HS-27A (cell line): ENCODE results near the gene CLDN11.

Experiments
- DNase-seq: peaks from one replicate; pipeline ENCODE4 v3.0.0-alpha.2; 2012; ENCODE audit warnings: low read depth, missing footprints

The CLDN11 gene

DNA sequence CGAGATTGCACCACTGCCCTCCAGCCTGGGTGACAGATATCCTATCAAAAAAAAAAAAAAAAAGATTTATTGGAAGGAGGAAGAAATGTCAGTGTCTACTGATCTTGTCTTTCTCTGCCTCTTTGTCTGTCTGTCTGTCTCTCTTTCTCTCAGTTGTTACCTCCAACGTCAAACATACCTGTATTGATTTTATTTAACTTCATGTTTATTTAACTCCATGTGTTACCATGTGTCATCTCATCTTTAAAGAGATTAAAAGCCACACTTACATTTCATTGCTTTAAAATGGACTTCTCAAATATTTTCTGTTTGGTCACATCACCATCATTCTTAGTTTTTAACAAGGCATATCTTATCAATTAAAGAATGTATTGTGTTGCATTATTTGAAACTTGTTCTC, 9.4 kb downstream of the CLDN11 start:
- DNase-seq, result no peak

DNA sequence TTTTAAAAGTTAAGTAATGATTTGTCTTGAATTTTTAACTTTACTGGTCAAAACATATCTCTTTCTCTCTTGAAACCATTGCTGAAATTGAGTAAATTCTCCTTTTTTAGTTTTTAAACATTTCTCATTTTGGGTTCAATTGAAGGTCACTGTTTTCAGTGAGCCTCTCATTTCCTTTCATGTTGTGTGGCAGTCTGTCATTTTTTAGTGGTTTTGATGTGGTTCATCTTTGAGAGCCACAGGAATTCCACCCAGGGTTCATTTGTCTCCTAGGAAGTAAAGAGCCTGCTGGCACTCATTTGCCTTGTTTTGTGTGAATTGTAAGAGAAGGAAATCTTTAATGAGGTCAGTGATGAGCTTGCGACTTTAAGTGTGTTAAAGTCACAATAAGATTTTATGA, 10.4 kb downstream of the CLDN11 start:
- no peak for DNase-seq

DNA sequence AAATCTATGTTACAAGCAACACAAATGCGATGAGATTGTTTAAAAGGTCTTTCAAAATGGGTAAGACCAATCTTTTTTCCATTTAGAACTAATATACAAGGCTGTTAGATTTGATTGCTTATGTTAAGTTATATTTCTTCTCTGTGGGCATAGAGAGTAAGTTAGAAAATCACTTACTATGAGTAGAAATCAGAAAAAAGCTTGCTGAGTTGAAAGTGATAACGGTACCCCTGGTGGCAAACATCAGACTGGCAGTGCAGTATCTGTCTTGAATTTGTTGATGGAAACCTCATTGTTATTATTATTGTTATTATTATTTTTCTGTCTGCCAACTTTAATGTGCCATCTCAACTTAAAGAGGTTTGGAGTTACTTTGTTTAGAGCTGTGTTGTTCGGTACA, 12.4 kb downstream of the CLDN11 start:
- DNase-seq, result no peak

DNA sequence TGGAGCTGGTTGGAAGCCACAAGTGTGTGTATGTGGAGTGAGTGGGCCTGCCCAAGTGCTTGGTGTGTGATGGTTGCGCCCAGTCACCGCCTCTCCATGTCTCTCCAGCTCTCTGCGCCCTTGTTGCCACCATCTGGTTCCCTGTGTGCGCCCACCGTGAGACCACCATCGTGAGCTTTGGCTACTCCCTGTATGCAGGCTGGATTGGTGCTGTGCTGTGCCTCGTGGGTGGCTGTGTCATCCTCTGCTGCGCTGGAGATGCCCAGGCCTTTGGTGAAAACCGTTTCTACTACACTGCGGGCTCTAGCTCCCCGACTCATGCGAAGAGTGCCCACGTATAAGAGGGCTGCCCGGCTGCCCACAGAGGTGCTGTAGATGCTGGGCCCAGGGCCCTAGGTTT, 13.7 kb downstream of the CLDN11 start:
- no peak for DNase-seq

DNA sequence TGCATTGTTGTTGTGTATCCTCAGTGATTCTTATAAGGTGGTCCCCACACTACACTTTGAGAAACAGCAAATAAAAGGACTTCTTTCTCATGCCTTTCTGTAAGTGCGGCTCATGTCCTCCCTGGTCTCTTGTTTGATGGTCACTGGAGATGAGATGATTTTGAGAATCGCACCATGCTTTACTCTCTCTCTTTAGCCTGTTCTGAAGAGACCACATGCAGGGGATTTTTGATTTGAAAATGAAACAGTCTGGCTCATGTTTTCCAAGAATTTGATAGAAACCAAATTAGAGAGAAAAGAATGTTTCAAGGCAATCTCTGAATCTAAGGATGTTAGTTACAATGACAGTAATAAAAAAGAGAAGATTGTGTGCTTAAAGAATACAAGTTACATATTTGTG, 18.0 kb downstream of the CLDN11 start:
- no peak for DNase-seq

DNA sequence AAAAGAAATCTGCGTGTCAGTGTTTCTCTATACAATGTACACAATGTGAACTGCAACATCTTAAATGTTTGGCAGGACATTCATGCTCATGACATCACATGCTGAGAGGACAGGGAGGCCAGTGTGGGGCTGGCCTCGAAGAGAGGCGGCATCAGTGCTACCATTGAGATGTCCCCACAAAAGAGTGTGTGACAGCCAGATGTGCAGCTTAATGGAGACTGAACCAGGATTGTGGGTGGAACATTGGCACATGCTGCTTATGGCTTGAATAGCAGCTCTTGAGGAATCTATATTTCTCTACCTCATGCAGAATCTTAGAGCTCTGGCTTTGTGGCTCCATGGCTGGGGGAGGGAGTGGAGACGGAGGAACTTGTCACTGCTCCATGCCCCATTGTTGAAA, 18.5 kb downstream of the CLDN11 start:
- no peak for DNase-seq

DNA sequence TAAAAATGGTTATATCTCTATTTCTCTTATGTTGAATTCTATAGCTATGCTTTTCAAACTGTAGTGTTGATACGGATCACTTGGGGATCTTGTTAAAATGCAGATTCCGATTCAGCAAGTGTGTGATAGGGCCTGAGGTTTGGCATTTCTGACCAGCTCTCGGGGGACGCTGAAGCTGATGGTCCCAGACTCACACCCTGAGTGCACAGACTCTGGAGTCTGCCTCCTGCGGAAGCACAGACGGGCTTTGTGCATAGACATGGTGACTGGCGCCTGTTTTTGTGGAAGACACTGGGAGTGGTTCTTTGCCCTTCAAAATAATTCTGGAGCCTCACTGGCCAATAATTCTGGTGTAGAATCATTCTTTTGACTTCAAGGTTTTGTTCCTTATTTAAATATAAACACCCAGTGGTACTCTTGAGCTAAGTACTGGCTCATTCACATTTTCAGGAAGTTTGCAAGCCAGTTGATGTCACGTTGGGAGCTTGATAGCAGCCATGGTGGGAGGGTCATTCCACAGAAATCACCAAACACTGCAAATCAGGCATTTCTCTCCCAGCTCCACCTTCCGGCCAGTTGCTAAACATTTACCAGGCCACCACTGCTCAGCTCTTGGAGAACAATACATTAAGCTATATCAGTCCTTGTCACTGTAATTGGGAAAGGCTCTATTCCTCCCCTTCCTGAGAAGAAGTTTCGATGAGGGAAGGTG, 19.2 kb downstream of the CLDN11 start:
- DNase-seq, result no peak

DNA sequence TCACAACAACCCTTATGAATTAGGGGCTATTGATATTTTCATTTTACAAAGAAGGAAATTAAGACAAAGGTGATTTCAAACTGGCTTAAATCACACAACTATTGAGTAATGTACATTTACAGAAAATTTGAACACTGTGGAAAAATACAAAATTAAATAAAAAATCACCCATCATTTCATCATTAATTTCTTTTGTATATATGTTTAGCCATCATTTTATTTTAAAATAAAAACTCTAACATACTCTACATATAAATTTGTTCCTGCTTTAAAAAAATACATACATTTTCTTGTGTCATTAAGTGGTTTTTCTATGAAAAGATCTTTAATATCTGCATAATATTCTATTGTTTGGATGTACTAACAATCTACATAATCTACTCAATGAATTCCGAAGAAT, 20.2 kb downstream of the CLDN11 start:
- DNase-seq, result no peak

DNA sequence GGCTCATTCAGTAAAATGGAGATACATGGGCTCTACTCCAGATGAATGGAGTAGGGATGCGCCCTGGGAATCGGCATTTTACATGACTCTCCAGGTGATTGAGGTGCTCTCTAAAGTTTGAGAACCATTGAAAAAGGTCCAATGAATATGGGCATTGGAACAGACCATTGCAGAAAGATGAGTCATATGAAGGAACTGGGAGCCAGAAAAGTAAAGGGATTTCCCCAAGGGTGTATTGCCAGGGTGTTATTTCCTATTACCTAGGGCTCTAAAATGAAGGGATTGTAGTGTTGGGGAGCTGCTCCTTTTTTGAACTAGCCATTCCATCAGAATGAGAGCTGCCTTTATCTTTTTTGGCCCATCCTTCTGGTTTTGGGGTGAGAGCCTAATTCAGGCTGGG, 21.7 kb downstream of the CLDN11 start:
- no peak for DNase-seq

DNA sequence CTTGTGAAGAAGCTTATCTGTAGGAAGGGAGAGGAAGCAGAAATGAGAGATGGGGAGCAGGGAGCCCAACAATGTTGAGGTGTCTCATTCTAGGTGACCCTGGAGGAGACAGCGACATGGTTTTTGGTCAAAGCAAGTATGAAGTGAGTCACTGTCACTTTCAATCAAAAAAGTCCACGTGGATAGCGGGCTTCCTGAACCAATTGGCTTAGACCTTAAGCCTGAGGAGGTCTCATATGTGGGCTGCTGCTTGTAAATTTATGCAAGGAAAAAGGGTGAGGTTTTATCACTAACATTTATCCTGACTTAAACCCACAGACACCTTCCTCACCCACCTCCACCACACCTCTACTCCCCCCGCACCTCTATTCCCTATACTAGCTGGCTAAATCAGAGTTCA, 22.7 kb downstream of the CLDN11 start:
- no peak for DNase-seq

DNA sequence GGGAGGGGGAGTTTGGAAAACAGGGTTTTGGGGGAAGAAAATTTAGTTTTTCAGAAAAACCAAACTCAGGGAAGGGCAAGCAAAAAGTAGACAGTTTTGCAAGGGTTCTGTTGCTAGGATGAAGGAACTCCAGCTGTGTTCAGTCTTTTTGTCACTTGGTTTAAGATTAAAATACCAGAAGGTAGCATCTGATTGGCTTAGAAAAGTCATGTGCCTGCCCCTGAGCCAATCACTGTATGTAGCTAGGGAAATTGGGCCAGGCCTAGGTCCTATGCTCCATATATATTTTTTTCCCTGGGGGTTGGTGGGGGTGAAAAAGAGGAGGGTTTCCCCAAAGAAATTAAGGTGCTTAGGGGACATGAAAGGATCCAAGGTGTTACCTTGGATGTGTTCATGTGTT, 24.3 kb downstream of the CLDN11 start:
- DNase-seq, result no peak

DNA sequence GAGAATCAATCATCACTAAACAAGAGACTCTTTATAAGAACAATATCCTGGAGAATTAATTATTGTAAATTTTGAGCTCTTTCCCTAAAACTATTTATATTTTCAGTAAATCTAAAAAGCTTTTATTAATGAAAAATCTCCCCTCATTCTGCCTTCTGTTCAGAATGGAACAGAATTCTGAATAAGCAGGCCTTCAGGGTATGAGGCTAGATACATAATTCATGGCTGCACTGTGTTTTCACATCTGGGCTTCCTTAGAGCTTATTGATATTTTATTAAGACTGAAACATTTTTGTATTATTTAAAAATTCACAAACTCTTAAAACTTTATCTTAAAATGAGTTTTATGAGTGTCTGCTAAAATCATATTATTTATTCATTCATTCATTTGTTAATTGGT, 24.8 kb downstream of the CLDN11 start:
- no peak for DNase-seq

DNA sequence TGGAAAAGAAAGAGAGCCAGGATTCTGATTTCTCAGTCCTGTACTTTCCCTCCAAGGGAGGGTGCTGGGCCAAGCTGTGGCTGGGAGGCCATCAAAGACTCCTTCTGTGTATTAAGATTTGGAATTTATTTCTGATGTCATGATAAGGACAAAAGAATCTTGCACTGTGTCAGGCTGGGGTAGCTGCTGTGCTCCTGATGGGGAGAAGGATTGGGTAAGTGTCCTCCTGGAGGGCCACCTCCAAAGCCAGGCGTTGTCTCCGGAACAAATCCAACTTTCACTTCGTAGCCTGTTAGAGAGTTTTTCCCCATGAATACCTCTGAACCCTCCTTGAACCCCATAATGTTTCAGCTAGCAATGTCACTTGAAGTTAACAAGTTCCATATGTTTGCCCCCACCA, 29.9 kb downstream of the CLDN11 start:
- no peak for DNase-seq

DNA sequence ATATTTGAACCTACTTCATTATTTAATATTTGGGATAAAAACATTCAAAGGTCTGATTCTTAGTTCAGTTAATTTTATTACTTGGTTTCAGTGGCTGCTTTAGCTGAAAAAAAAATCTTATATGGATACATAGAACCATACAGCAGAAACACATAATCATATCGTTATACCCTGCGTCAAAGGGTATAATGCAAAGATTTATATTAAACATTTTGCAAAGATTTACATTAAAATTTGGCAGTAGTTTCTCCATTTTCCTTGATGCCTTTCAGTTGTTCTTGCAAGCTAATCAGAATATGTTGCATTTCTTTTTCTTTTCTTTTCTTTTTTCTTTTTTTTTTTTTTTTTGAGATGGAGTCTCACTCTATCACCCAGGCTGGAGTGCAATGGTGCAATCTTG, 31.4 kb downstream of the CLDN11 start:
- no peak for DNase-seq

DNA sequence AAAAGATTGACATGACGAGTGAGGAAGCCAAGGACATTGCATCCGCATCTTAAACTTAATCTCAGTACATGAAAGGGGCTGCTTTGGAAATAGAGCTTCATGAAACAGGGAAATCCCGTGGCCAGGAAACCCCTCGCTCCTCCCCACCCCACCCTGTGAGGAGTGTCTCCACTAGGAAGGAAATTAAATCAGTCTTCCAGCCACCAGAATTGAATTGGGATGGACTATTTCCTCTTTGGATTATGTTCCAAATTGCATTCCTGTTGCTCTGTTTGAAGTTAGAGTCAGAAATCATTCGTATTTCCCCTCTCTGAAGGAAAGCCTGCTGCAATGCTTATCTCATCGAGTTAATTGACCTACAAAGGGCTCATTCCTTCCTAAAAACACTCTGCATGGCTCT, 35.8 kb downstream of the CLDN11 start:
- DNase-seq, result no peak

DNA sequence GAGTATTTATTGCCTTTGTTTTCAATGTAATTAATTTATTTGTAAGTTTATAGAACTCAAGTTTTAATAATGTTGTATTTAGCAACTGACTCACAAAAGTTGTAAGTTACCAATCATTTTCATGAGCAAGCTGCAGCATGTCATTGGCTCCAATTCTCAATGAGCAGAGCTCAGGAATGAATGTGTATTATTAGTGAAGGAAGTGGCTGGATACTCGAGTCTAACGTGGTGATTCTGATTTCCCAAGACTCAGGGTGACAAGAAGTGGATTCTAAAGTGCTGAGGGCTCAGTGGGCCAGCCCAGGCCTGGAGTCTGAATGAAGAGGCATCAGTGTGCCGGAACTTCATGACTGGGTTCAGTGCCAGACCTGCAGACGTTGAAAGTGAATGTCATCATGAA, 39.6 kb downstream of the CLDN11 start:
- DNase-seq, result no peak

DNA sequence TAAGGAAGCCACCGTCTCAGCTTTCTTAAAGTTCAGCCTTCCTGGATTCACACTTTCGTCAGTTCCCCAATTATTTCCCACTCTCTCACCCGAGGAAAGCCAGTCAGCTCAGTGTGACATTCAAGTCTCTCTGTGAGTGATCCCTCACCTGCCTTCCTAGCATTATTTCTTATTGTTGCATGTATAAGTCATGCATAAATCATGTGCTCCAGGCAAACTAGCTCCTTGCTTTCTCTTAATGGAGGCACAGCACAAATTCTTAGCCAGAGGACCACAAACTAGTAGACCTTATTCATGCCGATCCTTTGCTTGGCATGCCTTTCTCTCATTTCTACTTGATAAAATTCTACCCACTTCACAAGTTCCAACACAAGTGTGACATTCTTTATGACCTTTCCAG, 44.3 kb downstream of the CLDN11 start:
- DNase-seq, result no peak

DNA sequence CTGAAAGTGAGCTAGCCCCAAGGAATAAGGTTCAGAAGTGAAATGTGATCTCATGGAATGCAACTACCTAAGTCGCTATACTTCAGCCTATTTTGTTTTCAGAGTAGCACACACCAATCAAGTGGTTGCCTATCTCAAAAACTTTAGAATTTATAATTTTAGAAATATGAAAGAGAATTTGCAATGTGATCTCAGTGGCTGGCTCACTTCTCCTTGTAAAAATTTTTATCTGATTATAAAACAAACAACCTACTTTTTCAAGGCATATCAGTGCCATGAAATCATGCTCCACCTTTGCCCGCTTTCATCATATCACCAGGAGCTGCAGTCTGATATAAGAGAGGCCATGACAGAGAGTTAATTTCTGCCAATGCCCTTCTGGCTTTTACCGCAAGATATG, 47.3 kb downstream of the CLDN11 start:
- no peak for DNase-seq

DNA sequence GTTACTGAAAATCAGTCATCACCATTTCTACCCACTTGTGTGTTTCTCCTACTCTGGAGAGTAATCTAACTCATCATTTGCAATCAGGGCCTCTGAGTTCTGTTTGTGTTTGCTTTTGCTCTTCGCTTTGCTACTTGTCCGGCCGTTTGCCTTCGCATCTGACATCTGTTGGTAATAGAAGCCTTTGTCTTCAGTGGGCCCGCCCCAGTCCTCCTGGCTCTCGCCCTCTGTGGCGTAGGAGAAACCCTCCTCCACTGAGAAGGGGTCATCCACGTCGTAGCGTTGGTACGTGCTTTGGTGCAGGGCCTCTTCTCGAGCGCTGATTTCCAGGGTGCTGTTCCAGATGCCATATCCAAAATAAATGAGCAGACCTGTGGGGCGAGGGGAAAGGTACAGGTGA, 48.3 kb downstream of the CLDN11 start:
- no peak for DNase-seq

DNA sequence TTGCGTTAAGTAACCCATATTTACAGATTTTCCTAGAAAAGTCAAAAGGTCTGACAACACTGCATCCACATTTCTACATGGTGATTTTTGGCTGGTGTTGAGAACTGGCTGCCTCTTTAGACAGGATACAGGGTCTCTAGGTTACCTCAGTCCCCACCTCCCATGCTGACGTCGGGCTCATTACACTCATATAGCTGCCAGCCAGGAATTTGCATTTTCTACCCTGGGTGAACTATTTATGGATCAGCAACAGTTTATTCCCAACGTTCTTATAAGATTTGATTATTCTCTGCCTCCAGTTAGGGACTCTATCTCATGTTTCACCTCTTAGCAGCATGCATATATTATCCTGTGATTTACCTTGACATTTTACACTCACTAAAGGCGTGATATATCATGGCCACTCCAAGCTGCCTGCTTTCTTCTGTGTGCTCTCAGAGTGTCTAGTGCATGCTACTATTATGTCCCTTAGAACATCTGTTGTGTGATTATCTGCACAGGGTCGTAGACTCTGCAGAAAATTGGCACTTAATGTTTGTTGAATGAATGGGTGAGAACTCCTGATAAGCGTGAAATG, 49.0 kb downstream of the CLDN11 start:
- no peak for DNase-seq

DNA sequence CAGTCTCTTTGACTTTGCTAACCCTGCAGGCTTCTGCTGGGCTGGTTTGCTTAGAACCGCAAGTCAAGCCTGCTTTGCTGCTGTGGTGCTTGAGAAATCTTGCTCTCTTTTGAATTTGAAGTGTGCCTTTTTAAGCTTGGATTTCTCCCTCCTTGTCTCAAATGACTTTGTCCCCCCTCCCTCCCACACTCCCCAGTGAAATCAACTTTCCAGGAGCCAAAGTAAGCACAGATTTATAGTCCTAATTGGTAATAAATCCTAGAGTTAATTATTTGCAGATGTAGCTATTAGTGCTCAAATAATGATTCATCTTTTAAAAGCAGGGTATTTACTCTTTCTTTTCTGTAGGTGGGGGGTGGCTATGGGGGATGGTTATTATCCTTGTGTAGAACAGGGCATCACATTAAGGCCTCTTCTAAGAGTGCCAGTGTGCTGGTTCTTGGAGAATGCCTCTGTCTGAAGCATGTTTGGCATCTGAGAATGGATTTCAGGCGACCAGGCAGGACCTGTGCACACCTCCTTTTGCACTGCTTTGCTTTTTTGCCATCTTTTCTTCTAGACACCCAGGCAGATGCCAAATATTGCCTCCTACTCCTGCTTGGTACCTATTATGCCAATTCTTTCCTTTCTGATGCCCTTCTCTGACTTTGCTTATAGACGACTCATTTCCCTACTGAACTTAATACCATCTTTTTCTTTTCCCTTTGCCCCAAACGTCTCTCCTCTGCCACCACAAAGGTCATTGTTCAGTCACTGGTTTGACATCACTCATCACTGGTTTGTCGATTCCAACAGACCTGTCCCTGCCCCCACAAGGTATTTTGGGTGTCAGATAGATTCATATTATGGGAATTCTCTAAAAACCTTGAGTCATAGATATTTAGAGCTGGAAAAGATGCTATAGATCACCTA, 50.7 kb downstream of the CLDN11 start:
- DNase-seq, result no peak

DNA sequence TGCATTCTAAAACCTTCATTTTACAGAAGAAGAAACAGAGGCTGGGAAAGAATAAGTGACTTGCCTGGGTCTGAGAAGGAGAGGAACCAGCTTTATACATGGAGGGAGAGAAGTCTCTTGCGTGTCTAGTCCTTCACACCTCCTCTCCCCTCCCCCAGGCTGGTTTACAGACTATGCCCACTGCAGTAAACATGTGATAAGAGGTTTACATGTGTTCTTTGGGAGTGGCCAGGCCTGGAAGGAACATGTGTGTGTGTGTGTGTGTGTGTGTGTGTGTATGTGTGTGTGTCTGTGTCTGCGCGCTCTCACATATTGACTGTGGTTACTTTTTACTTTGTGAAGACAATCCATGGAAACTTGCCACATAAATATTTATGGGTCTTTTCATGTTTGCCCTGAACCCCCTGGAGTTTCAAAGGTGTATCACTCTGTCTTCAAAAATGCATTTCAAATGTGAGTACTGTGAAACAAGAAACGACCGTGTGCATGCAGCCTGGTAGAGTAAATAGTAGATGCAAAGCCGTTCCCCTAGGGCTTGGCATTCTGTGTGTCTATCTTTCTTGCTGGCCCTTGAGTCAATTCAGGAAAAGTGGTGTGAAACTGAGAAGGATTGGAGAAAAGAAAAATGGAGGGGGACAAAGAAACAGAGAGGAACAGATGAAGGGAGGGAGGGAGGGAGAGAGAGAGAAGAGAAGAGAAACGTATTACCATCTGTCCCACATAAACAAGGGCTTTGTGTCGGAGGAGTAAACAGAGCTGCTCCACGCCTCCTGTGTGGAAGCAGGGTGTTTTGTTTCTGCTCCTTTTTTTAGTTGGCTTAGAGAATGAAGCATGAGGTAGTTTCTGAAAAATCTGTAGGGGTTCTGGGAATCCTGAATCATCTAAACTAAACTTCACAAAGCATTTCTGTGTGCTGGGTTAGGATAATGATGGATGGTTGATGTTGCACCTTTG, 51.7 kb downstream of the CLDN11 start:
- DNase-seq, result no peak
